ENCODE measurements around the gene ZBTB22. TPM values are rescaled to one million over a fixed set of nuclear protein-coding genes. Genes with fewer than 3 reads are reported as not detected.
A peak's percentile ranks its signal among the peaks of the same experiment; 100 is the strongest.

Gene ZBTB22
- total RNA-seq, 1 donor from 2014 or later = 31.8 TPM

- peak overlapping the region; percentile 99 for H3K4me3 Mint-ChIP-seq
- H3K9me3 Mint-ChIP-seq = no peaks in the 10 kb centered on the region
- H3K36me3 Mint-ChIP-seq (ENCODE audit: low read depth) = peaks cover 71% of the 10 kb centered on the region
- H3K4me1 Mint-ChIP-seq = peaks cover 78% of the 10 kb centered on the region
- DNase-seq (peak; percentile 40), ATAC-seq (ENCODE audit: low read depth) (no peak)
- TF ChIP-seq CTCF (IDR thresholded peaks at IDR 0.05) = no peak
- intact Hi-C loops (cut with micrococcal nuclease) = loop anchor here (1.0 to 5.0 kb wide), 10 partner anchors 8 to 373 kb away; partner anchors contain the start of genes CUTA, HLA-DMB, KIFC1 and VPS52
- CTCF ChIA-PET = no interaction called here
- no peaks in the 10 kb centered on the region for H3K27me3 Mint-ChIP-seq
- H3K27ac Mint-ChIP-seq = peak overlapping the region; percentile 97
- POLR2A ChIA-PET = interaction anchor here (0.6 to 6.0 kb wide), 5 partner anchors 12 to 30 kb away, joined by 3 to 72 read pairs (median 3); partner anchors contain the start of genes PFDN6, RGL2 and WDR46
These were observed 2.4 kb downstream of the ZBTB22 start for GRCh38 chr6:33314943-33315792.

- Mint-ChIP-seq H3K27ac (peak overlapping the region; percentile 97), H3K9me3 (no peaks in the 10 kb centered on the region), H3K4me3 (peak overlapping the region; percentile 99), H3K36me3 (ENCODE audit: low read depth) (peaks cover 65% of the 10 kb centered on the region), H3K27me3 (no peaks in the 10 kb centered on the region), H3K4me1 (peaks cover 73% of the 10 kb centered on the region)
- ATAC-seq (ENCODE audit: low read depth) (peak; percentile 38), DNase-seq (peak; percentile 52)
- ChIA-PET POLR2A (interaction anchor here (0.6 to 6.0 kb wide), 6 partner anchors 12 to 37 kb away, joined by 3 to 80 read pairs (median 28); partner anchors contain the start of genes B3GALT4, PFDN6, RGL2 and WDR46), CTCF (no interaction called here)
- no peak for TF ChIP-seq CTCF (IDR thresholded peaks at IDR 0.05)
- intact Hi-C loops (cut with micrococcal nuclease) = loop anchor here (1.0 to 5.0 kb wide), 9 partner anchors 9 to 372 kb away; partner anchors contain the start of genes CUTA, HLA-DMB, KIFC1 and VPS52
These were observed 3.0 kb downstream of the ZBTB22 start for GRCh38 chr6:33314515-33314942.

- intact Hi-C loops (cut with micrococcal nuclease) = loop anchor here (1.0 to 5.0 kb wide), 10 partner anchors 9 to 372 kb away; partner anchors contain the start of genes B3GALT4, CUTA, HLA-DMB and KIFC1
- H3K27ac Mint-ChIP-seq = peak within 1 kb of the TSS; percentile 97
- H3K27me3 Mint-ChIP-seq = no peaks in the 10 kb centered on the region
- CTCF ChIA-PET = interaction anchor here (1.2 to 2.8 kb wide), 4 partner anchors 13 to 37 kb away, joined by 4 to 17 read pairs (median 10); partner anchors contain the start of genes B3GALT4 and RGL2
- POLR2A ChIA-PET = interaction anchor here (0.6 to 6.0 kb wide), 21 partner anchors 7 to 460 kb away, joined by 3 to 80 read pairs (median 4); partner anchors contain the start of genes B3GALT4, HLA-DPA1, PFDN6 and PSMB9
- no peaks in the 10 kb centered on the region for H3K9me3 Mint-ChIP-seq
- DNase-seq = peak; percentile 78
- peaks cover 62% of the 10 kb centered on the region for H3K36me3 Mint-ChIP-seq (ENCODE audit: low read depth)
- TF ChIP-seq CTCF (IDR thresholded peaks at IDR 0.05) = no peak
- peak; percentile 56 for ATAC-seq (ENCODE audit: low read depth)
- peak within 1 kb of the TSS; percentile 99 for H3K4me3 Mint-ChIP-seq
- H3K4me1 Mint-ChIP-seq = peaks cover 69% of the 10 kb centered on the region
These were observed 3.6 kb downstream of the ZBTB22 start, which contains the start of gene TAPBP for GRCh38 chr6:33313709-33314514. Gene TAPBP, minus strand, starts transcription at chr6:33314078. Its CDS starts 37 bp downstream, at chr6:33314041.

- Mint-ChIP-seq H3K27me3 (no peaks in the 10 kb centered on the region), H3K4me1 (peaks cover 69% of the 10 kb centered on the region), H3K9me3 (no peaks in the 10 kb centered on the region), H3K36me3 (ENCODE audit: low read depth) (peaks cover 62% of the 10 kb centered on the region), H3K27ac (peak overlapping the region; percentile 97), H3K4me3 (peak overlapping the region; percentile 99)
- DNase-seq (peak; percentile 54), ATAC-seq (ENCODE audit: low read depth) (peak; percentile 5)
- ChIA-PET POLR2A (interaction anchor here (0.7 to 6.0 kb wide), 25 partner anchors 8 to 460 kb away, joined by 3 to 80 read pairs (median 4); partner anchors contain the start of genes B3GALT4, CUTA, HLA-DPA1 and PFDN6), CTCF (interaction anchor here (0.9 to 2.8 kb wide), 5 partner anchors 12 to 36 kb away, joined by 3 to 17 read pairs (median 9); partner anchors contain the start of genes B3GALT4 and RGL2)
- intact Hi-C loops (cut with micrococcal nuclease) = loop anchor here (2.0 to 5.0 kb wide), 3 partner anchors 36 to 371 kb away; partner anchors contain the start of genes B3GALT4 and HLA-DMB
- no peak for TF ChIP-seq CTCF (IDR thresholded peaks at IDR 0.05)
These were observed 4.3 kb downstream of the ZBTB22 start for GRCh38 chr6:33313105-33313708.

Data from activated B cell treated with CpG ODN at 0.5 μM for 24 hours (primary cell).